Stimulated activated CD4-positive, alpha-beta T cell treated with anti-CD3 and anti-CD28 coated beads, Interleukin-12 subunit alpha, Interleukin-12 subunit beta, amount 100 ng/mL, for 48 hours (primary cell): ENCODE measurements around the gene NEURL3.
"Not testable (repeated sequence)": the region's sequence is repeated elsewhere in the genome, so short reads cannot be mapped to it uniquely, and the experiment has no call there.

Experiments used
- DNase-seq, 3 donors: peaks; one replicate each; pipeline ENCODE4 v3.0.0-alpha.2; 2020; ENCODE audit warnings: low read depth in 2 of 3, low spot score in 1 of 3

Gene NEURL3

DNA sequence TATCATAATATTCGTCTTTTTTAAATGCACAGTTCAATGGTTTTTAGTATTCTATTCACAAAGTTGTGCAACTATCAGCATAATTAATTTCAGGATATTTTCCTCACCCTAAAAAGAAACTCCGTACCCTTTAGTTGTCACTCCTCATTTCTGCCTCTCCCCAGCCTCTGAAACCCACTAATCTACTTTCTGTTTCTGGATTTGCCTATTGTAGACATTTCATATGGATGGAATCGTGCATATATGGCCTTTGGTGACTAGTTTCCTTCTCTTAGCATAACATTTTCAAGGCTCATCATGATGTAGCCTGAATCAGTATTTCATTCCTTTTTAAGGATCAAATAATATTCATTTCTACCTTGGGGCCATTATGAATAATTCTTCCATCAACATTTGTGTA, 18.5 kb downstream of the NEURL3 start:
- DNase-seq, result no peak

DNA sequence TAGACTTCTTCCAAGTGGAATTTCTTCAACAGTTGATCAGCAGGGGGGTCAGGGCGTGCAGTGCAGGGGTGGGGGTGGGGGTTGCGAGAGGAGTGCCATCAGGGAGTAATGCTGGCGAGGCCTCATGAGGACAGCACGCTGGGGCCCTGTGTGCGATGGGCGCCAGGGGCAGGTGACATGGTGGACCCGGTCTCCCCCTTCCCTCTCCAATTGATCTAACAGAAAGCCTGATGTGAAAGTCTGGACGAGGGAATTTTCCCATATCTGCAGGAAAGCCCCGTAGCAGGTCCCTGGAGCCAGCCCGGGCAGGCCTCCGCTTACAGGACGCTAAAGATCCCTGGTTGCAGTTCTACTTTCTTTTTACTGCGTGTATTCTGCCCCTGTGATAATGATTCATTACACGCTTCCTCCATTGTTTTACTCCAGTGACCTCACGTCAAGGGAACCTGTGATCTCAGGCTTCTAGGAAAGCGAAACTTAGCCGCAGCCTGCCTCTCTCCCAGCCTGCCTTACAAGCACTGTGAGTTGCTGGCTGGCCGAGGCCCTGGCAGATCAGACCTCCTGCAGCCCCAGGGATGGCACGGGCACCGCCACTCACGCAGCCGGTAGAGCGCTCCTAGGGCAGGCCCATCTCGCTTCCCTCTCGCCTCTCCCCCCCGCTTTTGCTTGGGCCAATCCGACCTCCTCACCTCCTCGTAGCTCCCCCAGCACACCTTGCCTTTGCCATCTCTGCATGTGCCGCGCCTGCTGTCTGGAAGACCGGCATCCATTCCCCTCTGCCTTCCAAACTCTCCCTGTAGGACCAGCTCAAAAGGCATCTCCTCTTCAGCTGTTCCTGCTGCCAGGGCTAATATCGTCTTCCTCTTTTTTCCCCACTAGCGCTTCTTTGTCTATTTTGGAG, 19.2 kb downstream of the NEURL3 start:
- DNase-seq, result peak; percentile 74 to 85 (median 74)

DNA sequence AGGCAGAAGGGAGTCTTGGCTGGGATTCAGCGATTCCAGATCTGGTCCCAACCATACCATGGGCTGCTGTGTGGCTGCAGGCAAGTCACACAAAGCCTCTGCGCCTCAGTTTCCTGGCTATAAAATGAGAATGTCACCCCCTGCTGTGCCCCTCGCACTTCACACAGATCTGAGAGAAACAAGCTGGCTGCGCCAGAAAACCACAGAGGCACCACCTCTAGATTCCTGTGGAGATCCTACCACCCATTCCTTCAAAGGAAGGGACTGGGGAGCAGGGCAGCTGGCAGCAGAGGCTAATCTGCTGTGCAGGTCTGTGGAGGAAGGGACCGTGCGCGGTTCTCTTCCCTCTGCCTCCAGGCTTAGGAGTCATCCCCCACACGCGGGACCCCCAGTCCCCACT, 19.8 kb downstream of the NEURL3 start:
- no peak for DNase-seq

DNA sequence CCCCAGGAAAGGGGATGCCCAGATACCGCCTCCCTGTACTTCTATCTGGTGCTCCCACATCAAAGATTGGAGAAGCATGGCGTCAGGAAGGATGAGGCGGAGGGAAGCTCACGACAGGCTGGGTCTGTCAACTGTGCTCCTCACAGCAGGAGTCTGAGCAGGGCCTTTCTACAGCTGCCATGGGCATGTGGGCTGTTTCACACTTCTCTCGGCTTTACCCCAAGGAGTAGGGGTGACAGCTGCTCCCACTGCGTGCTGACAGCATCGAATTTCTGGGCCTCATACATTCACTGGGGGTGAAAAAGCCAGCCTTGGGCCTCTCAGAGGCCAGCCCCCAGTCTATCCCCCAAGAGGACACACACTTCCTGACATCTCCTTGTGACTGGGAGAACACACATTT, 21.1 kb downstream of the NEURL3 start:
- no peak for DNase-seq

DNA sequence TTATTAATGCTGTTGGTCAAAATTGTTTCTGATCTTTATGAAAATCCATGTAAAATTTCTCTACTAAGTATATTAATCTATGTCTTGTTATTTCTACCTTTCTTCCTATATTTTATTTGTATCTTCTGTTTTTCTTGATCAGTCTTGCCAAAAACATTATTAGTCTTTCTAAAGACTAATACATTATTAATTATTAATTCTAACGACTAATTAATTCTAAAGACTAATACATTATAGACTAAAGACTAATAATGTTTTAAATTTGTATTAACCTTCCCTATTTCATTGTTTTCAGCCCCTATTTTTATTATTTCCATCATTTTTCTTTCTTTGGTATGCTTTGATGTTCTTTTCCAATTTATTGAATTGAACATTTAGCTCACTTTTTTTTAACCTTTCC, 27.7 kb downstream of the NEURL3 start:
- no peak for DNase-seq

DNA sequence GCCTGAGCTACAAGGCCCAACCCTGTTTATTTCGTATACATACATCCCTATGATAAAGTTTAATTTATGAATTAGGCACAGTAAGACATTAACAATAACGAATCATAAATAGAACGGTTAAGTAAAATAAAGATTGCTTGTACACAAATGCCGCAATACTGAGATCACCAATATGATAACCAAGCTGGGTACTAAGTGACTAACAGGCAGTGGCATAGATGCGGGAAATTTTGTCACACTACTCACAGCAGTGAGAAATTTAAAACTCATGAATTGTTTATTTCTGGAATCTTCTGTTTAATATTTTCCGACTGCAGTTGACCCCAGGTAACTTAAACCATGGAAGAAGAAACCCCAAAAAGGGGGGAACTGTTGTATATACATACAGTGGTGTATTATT, 33.4 kb downstream of the NEURL3 start:
- no peak for DNase-seq

DNA sequence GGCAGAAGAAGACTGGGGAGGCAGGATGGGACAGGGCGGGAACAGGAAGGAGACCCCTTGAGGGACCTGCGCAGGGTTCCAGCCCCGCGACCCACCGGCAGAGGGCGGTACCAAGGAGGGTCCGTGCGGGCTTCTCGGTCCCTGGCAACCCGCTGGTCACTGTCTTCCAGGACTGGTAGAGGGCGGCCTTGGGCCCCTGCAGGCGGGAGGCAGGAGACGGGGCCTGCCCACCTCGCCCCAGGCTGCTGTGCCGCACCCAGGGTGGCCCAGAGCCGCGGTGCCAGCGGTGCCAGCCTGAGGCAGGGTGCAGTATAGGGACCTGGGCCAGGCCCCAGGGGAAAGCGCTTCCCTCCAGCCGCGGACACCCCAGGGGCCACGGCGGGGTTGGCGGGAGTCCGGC, 34.5 kb downstream of the NEURL3 start:
- DNase-seq, result peak; percentile 15 to 48 (median 44)

DNA sequence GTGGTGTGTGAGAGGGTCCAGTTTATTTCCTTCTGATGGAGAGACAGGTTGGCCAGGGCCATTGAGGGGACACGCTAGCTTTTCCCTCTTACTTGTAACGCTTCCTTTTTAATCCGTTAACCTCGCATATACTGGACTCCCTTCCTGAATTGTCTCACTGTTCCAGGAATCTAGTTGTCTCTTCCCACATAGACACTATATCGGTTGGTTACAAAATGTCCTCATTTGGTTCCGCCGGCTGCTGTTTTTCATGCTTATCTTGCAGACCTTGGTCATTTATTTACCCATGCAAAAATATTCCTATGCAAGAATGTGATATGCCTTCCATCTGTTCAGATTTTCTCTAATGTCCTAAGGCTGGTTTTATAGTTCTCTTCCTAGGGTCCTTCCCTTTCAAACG, 35.0 kb downstream of the NEURL3 start:
- no peak for DNase-seq

DNA sequence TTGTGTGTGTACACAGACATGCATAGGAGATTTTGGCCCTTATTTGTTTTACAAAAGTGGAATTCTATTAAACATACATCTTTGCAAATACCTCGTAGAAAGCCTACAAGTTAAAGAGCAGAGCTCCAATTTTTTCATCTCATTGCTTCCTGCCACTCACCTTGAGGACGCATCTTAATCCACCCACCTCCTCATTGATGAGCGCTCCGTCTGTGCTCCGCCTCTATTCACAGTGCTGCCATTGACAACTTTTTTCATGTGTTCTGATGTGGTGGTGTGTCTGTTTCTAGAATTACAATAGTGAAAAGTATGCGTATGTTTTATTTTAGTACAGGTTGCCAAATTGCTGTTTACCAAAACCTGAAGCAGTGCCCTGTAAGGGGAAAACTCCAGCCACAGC, 36.3 kb downstream of the NEURL3 start:
- DNase-seq, result no peak

DNA sequence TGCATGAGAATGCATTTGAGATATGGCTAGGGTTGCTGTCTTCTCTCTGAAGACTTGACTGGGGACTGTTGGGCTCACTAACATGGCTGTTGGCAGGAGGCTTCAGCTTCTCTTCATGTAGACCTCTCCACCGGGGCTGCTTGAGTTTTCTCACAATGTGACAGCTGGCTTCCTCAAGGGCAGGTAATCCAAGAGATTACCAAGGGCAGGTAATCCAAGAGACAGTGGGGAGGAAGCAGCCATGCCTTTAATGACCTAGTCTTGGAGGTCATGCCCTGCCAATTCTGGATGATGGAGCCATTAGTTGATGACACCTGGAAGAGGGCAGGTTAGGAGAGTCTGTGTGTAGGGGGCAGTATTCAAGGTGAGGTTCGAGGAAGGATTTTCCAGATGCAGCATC, 40.5 kb downstream of the NEURL3 start:
- no peak for DNase-seq

DNA sequence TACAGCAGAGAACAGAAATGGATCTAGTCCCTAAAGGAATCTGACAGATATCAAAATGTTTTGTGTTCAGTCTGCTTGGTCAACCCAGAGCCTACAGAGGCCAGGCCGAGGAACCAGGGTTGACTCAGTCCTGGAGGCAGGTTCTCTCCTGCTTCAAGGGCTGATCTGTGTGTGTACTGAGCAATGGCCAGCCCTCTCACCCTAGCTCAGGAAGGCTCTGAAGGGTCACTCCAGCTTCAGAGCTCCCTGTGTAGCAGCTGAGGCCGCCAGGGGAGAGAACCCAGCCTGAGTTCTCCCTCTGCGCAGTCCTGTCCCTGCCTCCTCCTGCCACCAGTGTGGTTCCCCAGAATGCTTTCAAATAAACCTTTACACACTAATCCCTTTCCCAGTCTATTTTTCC, 41.1 kb downstream of the NEURL3 start:
- no peak for DNase-seq

DNA sequence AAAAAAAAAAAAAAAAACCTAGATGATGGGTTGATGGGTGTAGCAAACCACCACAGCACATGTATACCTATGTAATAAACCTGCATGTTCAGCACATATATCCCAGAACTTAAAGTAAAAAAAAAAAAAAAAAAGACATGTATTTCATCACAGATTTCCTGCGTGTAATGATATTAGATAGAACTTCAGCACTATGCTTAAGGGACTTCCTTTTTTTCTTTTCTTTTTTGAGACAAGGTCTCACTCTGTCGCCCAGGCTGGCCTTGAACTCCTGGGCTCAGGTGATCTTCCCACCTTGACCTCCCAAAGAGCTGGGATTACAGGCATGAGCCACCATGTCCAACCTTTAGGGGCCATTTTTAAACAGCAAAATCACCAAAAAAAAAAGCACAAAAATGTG, 42.0 kb downstream of the NEURL3 start:
- DNase-seq, result no peak

DNA sequence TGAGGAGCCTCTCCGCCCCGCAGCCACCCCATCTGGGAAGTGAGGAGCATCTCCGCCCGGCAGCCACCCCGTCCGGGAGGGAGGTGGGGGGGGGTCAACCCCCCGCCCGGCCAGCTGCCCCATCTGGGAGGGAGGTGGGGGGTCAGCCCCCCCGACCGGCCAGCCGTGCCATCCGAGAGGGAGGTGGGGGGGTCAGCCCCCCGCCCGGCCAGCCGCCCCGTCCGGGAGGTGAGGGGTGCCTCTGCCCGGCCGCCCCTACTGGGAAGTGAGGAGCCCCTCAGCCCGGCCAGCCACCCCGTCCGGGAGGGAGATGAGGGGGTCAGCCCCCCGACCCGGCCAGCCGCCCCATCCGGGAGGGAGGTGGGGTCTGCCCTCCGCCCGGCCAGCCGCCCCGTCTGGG, 43.5 kb downstream of the NEURL3 start:
- not testable (repeated sequence) for DNase-seq

DNA sequence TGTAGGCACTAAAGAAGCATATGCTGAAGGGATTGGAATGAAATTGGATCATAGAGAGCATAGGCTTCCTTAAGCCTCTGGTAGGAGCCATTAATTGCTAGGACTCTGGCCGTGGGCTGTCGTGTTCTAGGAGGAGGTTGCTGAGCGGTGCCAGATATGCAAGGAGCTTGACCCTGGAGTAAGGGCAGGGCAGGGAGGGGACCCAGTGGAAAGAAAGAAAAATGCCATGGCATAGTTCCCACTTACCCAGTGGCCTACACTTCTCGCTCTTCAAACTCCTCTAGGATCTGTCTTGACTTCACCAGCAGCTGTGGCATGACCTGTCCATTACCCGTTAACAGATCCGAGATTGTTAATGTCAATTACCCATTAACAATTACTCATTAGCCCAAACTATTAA, 53.1 kb downstream of the NEURL3 start:
- no peak for DNase-seq

DNA sequence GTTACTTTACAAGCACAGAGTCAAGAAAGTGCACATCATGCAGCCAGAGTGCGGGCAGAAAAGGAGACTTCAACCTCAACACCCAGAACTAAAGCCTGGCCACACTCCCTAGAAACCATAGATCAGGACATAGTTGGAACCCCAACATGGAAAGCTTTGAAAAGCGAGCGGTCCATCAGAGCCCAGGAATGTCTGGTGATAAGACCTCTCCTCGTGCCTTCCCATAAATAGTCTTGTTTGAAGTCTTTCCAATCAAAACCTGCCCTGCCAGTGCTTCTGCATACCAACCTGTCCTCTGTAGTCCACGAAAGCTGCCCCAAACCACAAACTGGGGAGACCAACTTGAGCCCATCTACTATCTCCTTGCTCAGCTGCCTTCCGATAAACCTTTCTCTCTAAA, 55.5 kb downstream of the NEURL3 start:
- no peak for DNase-seq

DNA sequence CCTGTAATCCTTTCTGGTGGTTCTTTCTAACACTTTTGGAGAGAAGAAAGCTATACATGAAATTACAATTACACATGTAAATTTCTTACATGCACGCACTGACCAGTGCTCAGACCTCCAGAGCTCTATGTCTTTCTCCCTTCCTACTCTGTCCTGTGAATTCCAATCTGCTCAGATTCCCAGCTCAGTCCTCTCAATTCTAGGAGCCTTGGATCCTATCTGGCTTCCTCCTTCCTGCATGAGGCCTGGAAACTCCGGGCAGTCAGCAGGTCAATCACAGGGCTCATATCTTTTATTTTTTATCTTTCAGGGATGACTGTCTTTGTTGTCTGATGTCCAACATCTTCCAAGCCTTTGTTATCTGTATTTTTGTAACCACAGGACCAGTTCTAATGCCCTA, 56.0 kb downstream of the NEURL3 start:
- no peak for DNase-seq

DNA sequence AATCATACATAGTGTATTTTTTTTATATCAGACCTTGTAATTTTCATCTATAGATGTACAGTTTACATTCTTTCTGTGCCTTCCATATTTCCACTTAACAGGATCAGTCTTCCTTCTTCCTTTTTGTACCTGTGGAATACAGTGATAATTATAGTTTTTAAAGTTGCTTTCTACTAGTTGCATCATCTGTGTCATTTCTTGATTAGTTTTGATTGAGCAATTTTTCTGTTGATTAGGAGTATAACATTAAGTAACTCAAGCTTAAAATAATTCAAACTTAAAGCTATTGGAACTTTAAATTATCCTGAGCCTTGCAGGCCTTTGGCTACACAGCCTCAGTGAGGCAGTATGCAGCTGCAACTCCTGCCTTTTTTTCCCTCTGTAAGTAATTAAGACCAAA, 57.4 kb downstream of the NEURL3 start:
- DNase-seq, result no peak
